ENCODE measurements around the gene NME2.

The NME2 gene

DNA sequence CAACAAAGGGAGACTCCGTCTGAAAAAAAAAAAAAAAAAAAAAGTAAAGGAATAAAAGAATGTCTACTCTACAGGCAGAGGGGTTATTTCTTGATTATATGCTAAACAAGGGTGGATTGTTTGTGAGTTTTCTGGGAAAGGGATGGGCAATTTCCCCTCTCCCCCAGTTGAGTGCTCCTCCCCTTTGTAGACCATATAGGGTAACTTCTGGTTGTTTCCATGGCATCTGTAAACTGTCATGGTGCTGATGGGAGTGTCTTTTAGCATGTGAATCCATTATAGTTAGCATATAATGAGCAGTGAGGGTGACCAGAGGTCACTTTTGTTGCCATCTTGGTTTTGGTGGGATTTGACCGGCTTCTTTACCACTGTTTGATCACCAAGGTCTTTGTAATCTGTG lies 17.0 kb upstream of the NME2 start:
- no peak overlapping the region for H2BK5ac ChIP-seq (ENCODE audit: low read length)
- H3K79me1 ChIP-seq (ENCODE audit: low read length) = no peaks in the 10 kb centered on the region
- H3K4ac ChIP-seq (ENCODE audit: low read depth, low read length) = no peak overlapping the region
- H2AK5ac ChIP-seq (ENCODE audit: low read length) = no peak overlapping the region
- no peaks in the 10 kb centered on the region for H3K4me1 ChIP-seq (ENCODE audit: control insufficient read depth, low read depth, low read length)
- no peaks in the 10 kb centered on the region for H3K27me3 ChIP-seq (ENCODE audit: insufficient read depth, low read length, poor library complexity)
- H4K8ac ChIP-seq (ENCODE audit: low read depth, low read length) = no peak overlapping the region
- H3K4me2 ChIP-seq (ENCODE audit: low read length) = no peak overlapping the region
- no peak overlapping the region for H3K9ac ChIP-seq (ENCODE audit: low read length)
- no peak overlapping the region for H3K4me3 ChIP-seq (ENCODE audit: low read length)
- no peak overlapping the region for H3K27ac ChIP-seq (ENCODE audit: low read depth, low read length)
- no peak overlapping the region for H4K5ac ChIP-seq (ENCODE audit: low read length)
- no peak overlapping the region for H3K23ac ChIP-seq (ENCODE audit: low read length)
- no peak overlapping the region for H3K18ac ChIP-seq (ENCODE audit: low read length)
- DNase-seq = peak; percentile 14
- H2BK120ac ChIP-seq (ENCODE audit: low read depth, low read length) = no peak overlapping the region
- H3K36me3 ChIP-seq (ENCODE audit: control insufficient read depth, insufficient read depth, low read length) = no peaks in the 10 kb centered on the region
- no CpG with 5 or more reads among the region's 2 CpGs for WGBS (ENCODE audit: extremely low coverage, insufficient coverage, low lambda C conversion rate)
- H3K79me2 ChIP-seq (ENCODE audit: control insufficient read depth, insufficient read depth, low read length) = peaks cover 7% of the 10 kb centered on the region
- H2BK15ac ChIP-seq (replicated peaks; ENCODE audit: low read depth) = no peak overlapping the region
- H3K56ac ChIP-seq (ENCODE audit: low read length) = no peak overlapping the region

DNA sequence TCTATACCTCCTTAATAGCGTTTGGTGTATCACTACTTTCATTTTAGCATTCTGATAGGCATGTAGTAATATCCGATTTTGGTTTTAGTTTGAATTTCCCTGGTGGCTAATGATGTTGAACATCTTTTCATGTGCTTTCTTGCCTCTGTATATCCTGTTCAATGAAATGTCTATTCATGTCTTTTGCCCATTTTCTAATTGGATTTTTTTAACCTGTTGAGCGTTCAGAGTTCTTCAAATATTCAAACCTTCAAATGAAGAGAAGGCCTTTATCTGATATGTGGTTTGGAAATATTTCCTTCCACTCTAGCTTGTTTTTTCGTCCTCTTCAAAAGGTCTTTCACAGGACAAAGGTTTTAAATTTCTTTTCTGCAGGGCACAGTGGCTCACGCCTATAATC lies 15.3 kb upstream of the NME2 start:
- Histone ChIP-seq H2AK5ac (ENCODE audit: low read length) (no peak overlapping the region), H3K4me3 (ENCODE audit: low read length) (no peak overlapping the region), H2BK5ac (ENCODE audit: low read length) (no peak overlapping the region), H3K79me1 (ENCODE audit: low read length) (peaks cover 2% of the 10 kb centered on the region), H4K8ac (ENCODE audit: low read depth, low read length) (no peak overlapping the region), H2BK120ac (ENCODE audit: low read depth, low read length) (no peak overlapping the region), H3K4ac (ENCODE audit: low read depth, low read length) (no peak overlapping the region), H4K5ac (ENCODE audit: low read length) (no peak overlapping the region), H3K27me3 (ENCODE audit: insufficient read depth, low read length, poor library complexity) (no peaks in the 10 kb centered on the region), H3K27ac (ENCODE audit: low read depth, low read length) (no peak overlapping the region), H3K36me3 (ENCODE audit: control insufficient read depth, insufficient read depth, low read length) (peaks cover 2% of the 10 kb centered on the region), H3K56ac (ENCODE audit: low read length) (no peak overlapping the region), H3K4me1 (ENCODE audit: control insufficient read depth, low read depth, low read length) (no peaks in the 10 kb centered on the region), H3K23ac (ENCODE audit: low read length) (no peak overlapping the region), H3K79me2 (ENCODE audit: control insufficient read depth, insufficient read depth, low read length) (peaks cover 25% of the 10 kb centered on the region), H3K4me2 (ENCODE audit: low read length) (no peak overlapping the region), H2BK15ac (replicated peaks; ENCODE audit: low read depth) (no peak overlapping the region), H3K18ac (ENCODE audit: low read length) (no peak overlapping the region), H3K9ac (ENCODE audit: low read length) (no peak overlapping the region)
- no peak for DNase-seq
- WGBS (ENCODE audit: extremely low coverage, insufficient coverage, low lambda C conversion rate) = no CpG with 5 or more reads among the region's 5 CpGs

DNA sequence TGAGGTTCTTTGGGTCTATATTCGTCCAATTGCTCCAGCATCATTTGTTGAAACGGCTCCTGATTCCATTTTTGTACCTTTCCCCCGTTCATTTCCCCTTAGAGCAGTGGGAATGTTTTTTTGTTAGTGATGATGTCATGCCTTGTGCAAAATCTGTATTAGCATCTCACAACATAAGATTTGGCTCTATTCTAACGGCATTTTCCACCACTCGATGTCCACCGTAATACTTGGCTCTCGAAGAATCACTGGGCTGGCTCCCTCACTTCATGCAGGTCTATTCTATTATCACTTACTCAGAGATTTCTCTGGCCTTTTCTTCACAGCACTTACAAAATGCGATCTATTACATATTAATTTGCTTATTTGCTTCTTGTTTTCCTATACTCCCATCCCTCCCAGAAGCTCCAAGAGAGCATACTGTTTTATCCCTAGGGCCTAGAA lies 13.4 kb upstream of the NME2 start:
- WGBS (ENCODE audit: extremely low coverage, insufficient coverage, low lambda C conversion rate) = no CpG with 5 or more reads among the region's 8 CpGs

DNA sequence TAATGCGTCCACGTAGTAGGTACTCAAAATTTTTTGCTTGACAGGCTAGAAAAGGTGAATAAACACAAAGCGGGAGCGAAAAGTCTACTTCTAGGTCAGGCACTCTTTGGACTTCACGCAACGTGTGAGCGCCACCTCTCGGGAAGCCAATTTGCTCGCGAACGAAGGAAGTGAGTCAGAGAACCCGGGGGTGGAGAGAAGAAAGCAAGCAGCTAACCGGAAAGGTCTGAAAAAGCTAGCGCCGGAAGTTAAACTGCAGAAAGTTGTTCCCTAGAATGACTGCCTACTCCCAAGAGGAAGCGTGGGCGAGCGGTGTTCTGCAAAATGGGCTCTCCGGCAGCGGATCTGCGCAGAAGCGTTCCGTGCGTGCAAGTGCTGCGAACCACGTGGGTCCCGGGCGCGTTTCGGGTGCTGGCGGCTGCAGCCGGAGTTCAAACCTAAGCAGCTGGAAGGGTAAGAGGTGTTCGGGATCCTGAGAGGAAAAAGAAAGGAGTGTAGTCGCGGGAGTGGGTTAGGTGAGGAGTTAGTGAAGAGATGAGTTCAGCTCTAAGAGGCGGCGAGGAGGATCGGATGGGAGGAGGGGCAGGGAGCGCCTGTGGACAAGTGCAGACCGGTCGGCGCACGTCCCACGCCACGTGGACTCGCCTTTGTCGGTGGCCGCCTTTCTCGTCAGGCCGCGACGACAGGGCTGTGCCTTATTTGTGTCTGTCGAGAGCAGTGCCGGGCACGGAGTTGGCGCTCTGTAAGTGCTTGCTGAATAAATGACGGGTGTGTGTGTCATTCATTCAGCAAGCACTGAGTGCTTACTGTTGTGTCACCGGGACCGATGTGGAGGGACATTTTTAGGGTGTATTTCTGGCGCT lies 12.8 kb upstream of the NME2 start, which contains the start of gene NME1:
Gene NME1, plus strand, starts transcription at position 350 of the 863 bp plus-strand sequence. CDS start 2,096 bp downstream, outside the sequence.
- no peak within 1 kb of the TSS for H2AK5ac ChIP-seq (ENCODE audit: low read length)
- no peak within 1 kb of the TSS for H2BK15ac ChIP-seq (replicated peaks; ENCODE audit: low read depth)
- peak within 1 kb of the TSS; percentile 95 for H3K56ac ChIP-seq (ENCODE audit: low read length)
- H3K79me1 ChIP-seq (ENCODE audit: low read length) = peaks cover 8% of the 10 kb centered on the region
- peak within 1 kb of the TSS; percentile 91 for H3K9ac ChIP-seq (ENCODE audit: low read length)
- no peak within 1 kb of the TSS for H3K23ac ChIP-seq (ENCODE audit: low read length)
- H3K79me2 ChIP-seq (ENCODE audit: control insufficient read depth, insufficient read depth, low read length) = peaks cover 38% of the 10 kb centered on the region
- no peak within 1 kb of the TSS for H2BK5ac ChIP-seq (ENCODE audit: low read length)
- H3K4me3 ChIP-seq (ENCODE audit: low read length) = peak within 1 kb of the TSS; percentile 74
- peak within 1 kb of the TSS; percentile 58 for H3K4me2 ChIP-seq (ENCODE audit: low read length)
- peak within 1 kb of the TSS; percentile 53 for H3K27ac ChIP-seq (ENCODE audit: low read depth, low read length)
- H2BK120ac ChIP-seq (ENCODE audit: low read depth, low read length) = no peak within 1 kb of the TSS
- no peak within 1 kb of the TSS for H3K18ac ChIP-seq (ENCODE audit: low read length)
- H3K36me3 ChIP-seq (ENCODE audit: control insufficient read depth, insufficient read depth, low read length) = peaks cover 5% of the 10 kb centered on the region
- WGBS (ENCODE audit: extremely low coverage, insufficient coverage, low lambda C conversion rate) = no CpG with 5 or more reads among the region's 60 CpGs
- no peak within 1 kb of the TSS for H4K8ac ChIP-seq (ENCODE audit: low read depth, low read length)
- peak within 1 kb of the TSS; percentile 88 for H4K5ac ChIP-seq (ENCODE audit: low read length)
- H3K4ac ChIP-seq (ENCODE audit: low read depth, low read length) = no peak within 1 kb of the TSS
- DNase-seq = peak; percentile 100
- H3K4me1 ChIP-seq (ENCODE audit: control insufficient read depth, low read depth, low read length) = no peaks in the 10 kb centered on the region
- H3K27me3 ChIP-seq (ENCODE audit: insufficient read depth, low read length, poor library complexity) = no peaks in the 10 kb centered on the region

More for the DNA sequence above, 13.4 kb upstream of the NME2 start:
- Histone ChIP-seq H3K36me3 (ENCODE audit: control insufficient read depth, insufficient read depth, low read length) (peaks cover 5% of the 10 kb centered on the region), H3K4me2 (ENCODE audit: low read length) (peak overlapping the region; percentile 58), H3K56ac (ENCODE audit: low read length) (peak overlapping the region; percentile 86), H2BK120ac (ENCODE audit: low read depth, low read length) (no peak overlapping the region), H3K79me1 (ENCODE audit: low read length) (peaks cover 8% of the 10 kb centered on the region), H3K4ac (ENCODE audit: low read depth, low read length) (no peak overlapping the region), H3K27me3 (ENCODE audit: insufficient read depth, low read length, poor library complexity) (no peaks in the 10 kb centered on the region), H3K27ac (ENCODE audit: low read depth, low read length) (peak overlapping the region; percentile 18), H3K9ac (ENCODE audit: low read length) (peak overlapping the region; percentile 76), H3K79me2 (ENCODE audit: control insufficient read depth, insufficient read depth, low read length) (peaks cover 37% of the 10 kb centered on the region), H2BK15ac (replicated peaks; ENCODE audit: low read depth) (no peak overlapping the region), H2BK5ac (ENCODE audit: low read length) (no peak overlapping the region), H4K5ac (ENCODE audit: low read length) (peak overlapping the region; percentile 88), H3K4me3 (ENCODE audit: low read length) (no peak overlapping the region), H3K23ac (ENCODE audit: low read length) (no peak overlapping the region), H2AK5ac (ENCODE audit: low read length) (no peak overlapping the region), H4K8ac (ENCODE audit: low read depth, low read length) (no peak overlapping the region), H3K4me1 (ENCODE audit: control insufficient read depth, low read depth, low read length) (no peaks in the 10 kb centered on the region), H3K18ac (ENCODE audit: low read length) (no peak overlapping the region)
- peak; percentile 7 for DNase-seq

DNA sequence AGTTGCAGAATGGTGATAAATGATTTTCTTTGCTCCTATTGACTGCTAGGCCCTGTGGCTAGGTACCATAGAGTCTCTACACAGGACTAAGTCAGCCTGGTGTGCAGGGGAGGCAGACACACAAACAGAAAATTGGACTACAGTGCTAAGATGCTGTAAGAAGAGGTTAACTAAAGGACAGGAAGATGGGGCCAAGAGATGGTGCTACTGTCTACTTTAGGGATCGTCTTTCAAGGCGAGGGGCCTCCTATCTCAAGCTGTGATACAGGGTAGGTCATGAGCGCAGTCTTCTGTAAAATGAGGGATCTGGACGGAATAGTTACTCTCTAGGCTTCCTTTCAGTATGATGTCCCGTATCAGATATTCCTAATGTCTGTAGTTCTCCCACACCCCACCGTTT lies 12.0 kb upstream of the NME2 start:
- Histone ChIP-seq H3K4ac (ENCODE audit: low read depth, low read length) (no peak overlapping the region), H3K56ac (ENCODE audit: low read length) (peak overlapping the region; percentile 95), H2AK5ac (ENCODE audit: low read length) (no peak overlapping the region), H3K79me1 (ENCODE audit: low read length) (peaks cover 13% of the 10 kb centered on the region), H3K4me1 (ENCODE audit: control insufficient read depth, low read depth, low read length) (no peaks in the 10 kb centered on the region), H3K9ac (ENCODE audit: low read length) (peak overlapping the region; percentile 91), H4K5ac (ENCODE audit: low read length) (no peak overlapping the region), H2BK120ac (ENCODE audit: low read depth, low read length) (no peak overlapping the region), H2BK15ac (replicated peaks; ENCODE audit: low read depth) (no peak overlapping the region), H3K4me2 (ENCODE audit: low read length) (peak overlapping the region; percentile 57), H3K27ac (ENCODE audit: low read depth, low read length) (no peak overlapping the region), H3K36me3 (ENCODE audit: control insufficient read depth, insufficient read depth, low read length) (peaks cover 7% of the 10 kb centered on the region), H3K4me3 (ENCODE audit: low read length) (peak overlapping the region; percentile 74), H3K27me3 (ENCODE audit: insufficient read depth, low read length, poor library complexity) (no peaks in the 10 kb centered on the region), H4K8ac (ENCODE audit: low read depth, low read length) (no peak overlapping the region), H3K18ac (ENCODE audit: low read length) (no peak overlapping the region), H3K79me2 (ENCODE audit: control insufficient read depth, insufficient read depth, low read length) (peaks cover 43% of the 10 kb centered on the region), H2BK5ac (ENCODE audit: low read length) (no peak overlapping the region), H3K23ac (ENCODE audit: low read length) (no peak overlapping the region)
- peak; percentile 17 for DNase-seq
- WGBS (ENCODE audit: extremely low coverage, insufficient coverage, low lambda C conversion rate) = no CpG with 5 or more reads among the region's 6 CpGs
